Testis (tissue), 3 donors: ENCODE measurements around the gene SPATA3. TPM values are rescaled to one million over a fixed set of nuclear protein-coding genes. Genes with fewer than 3 reads are reported as not detected.

Experiments
- DNase-seq: peaks from one replicate; pipeline ENCODE4 v3.0.0-alpha.2; 2019
- H3K27ac ChIP-seq, 2 donors: fragments of 200-600 bp; sonication (generic); one replicate each; pipeline ENCODE4 v1.5.1; 2019
- H3K27me3 ChIP-seq: fragments of 200-600 bp; sonication (generic); one replicate; pipeline ENCODE4 v1.5.1; 2019
- H3K36me3 ChIP-seq: fragments of 200-600 bp; sonication (generic); one replicate; pipeline ENCODE4 v1.5.1; 2017; ENCODE audit warnings: low read depth; ENCODE audit errors: missing control alignments
- H3K4me1 ChIP-seq: fragments of 200-600 bp; sonication (generic); one replicate; pipeline ENCODE4 v1.5.1; 2019
- H3K4me3 ChIP-seq, 2 donors: fragments of 200-600 bp; sonication (generic); one replicate each; pipeline ENCODE4 v1.5.1; 2017 to 2019
- H3K9me3 ChIP-seq: fragments of 200-600 bp; sonication (generic); one replicate; pipeline ENCODE4 v1.5.1; 2017
- POLR2A ChIP-seq: fragments of 450-650 bp; IDR thresholded peaks from one replicate; pipeline ENCODE4 v1.6.1; 2017; ENCODE audit warnings: antibody characterized with exemption, mild to moderate bottlenecking, moderate library complexity
- WGBS, 2 donors: methylation state at CpG; one replicate each; pipeline ENCODE4 v1.1.5; 2018; 5-methylcytosine and 5-hydroxymethylcytosine counted together
- intact Hi-C: fragments of 100-400 bp; cut with DNase I; formaldehyde crosslinking; loops from one replicate; pipeline ENCODE4 v1.15.1; 2023; ENCODE audit warnings: low total_unique reads
- polyA plus RNA-seq: library from polyadenylated mRNA; stranded (reverse); fragments of 350-450 nt; fragmentation: Illumina TruSeq; extraction: RNeasy Lipid Tissue Mini Kit (QIAGEN cat#74804); gene quantifications from one replicate; pipeline ENCODE4 v1.2.3, GENCODE V29; 2014; ENCODE audit warnings: low read depth, low replicate concordance; ENCODE audit not compliant: insufficient read depth
- total RNA-seq, 2 donors: library from RNA; depleted of rRNA; stranded (reverse); fragments of >200 nt; gene quantifications; one replicate each; pipeline ENCODE4 v1.2.3, GENCODE V29; 2016
- TF ChIP-seq, protein P1 (sequence below), 3 experiments: fragments of 450-650 bp in 2 of 3; fragments of 200-600 bp in 1 of 3; sonication (generic) in 1 of 3; IDR thresholded peaks; one replicate each; pipeline ENCODE4 v1.5.1; 2016 to 2019; ENCODE audit warnings: antibody characterized with exemption in 3 of 3, mild to moderate bottlenecking in 2 of 3, moderate library complexity in 1 of 3

SPATA3 gene
- total and polyA plus RNA-seq, 3 donors from 2014 or later: 18.6 to 211 (median 127) TPM

DNA sequence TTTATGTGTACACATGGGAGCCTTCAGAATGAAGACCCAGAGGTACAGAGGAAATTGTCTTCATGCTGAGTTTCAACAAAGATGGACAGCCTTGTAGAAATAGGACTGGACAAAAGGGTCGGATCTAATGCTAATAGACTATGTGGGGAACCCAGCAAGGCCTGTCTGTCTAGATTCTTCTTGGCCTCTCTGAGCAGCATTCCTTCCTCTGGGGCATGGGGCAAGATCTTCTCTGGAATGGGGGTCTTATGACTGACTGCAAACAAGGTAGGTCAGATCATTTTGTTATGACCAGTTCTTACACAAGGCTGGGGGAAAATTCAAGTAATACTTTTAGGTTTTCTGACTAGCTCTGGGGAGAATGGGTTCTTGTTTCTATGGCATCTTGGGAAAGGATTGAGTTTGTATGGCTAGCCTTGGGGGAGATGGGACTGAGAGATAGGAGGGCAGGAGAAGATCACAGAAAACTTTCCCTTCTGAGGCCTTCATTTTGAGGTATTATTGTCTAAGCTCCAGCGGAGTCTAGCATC, 14.3 kb downstream of the SPATA3 start:
- WGBS, 2 donors: 61 to 64% methylated on average over 2 of the region's 2 CpGs
- H3K27me3 ChIP-seq: no peaks in the 10 kb centered on the region
- no peaks in the 10 kb centered on the region for H3K36me3 ChIP-seq
- no peak overlapping the region for H3K27ac ChIP-seq
- intact Hi-C loops: no loop called here
- TF ChIP-seq POLR2A: no peak
- TF ChIP-seq, protein P1, sequence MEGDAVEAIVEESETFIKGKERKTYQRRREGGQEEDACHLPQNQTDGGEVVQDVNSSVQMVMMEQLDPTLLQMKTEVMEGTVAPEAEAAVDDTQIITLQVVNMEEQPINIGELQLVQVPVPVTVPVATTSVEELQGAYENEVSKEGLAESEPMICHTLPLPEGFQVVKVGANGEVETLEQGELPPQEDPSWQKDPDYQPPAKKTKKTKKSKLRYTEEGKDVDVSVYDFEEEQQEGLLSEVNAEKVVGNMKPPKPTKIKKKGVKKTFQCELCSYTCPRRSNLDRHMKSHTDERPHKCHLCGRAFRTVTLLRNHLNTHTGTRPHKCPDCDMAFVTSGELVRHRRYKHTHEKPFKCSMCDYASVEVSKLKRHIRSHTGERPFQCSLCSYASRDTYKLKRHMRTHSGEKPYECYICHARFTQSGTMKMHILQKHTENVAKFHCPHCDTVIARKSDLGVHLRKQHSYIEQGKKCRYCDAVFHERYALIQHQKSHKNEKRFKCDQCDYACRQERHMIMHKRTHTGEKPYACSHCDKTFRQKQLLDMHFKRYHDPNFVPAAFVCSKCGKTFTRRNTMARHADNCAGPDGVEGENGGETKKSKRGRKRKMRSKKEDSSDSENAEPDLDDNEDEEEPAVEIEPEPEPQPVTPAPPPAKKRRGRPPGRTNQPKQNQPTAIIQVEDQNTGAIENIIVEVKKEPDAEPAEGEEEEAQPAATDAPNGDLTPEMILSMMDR (IDR thresholded peaks at IDR 0.05): no peak
- H3K4me1 ChIP-seq: no peaks in the 10 kb centered on the region
- no peaks in the 10 kb centered on the region for H3K9me3 ChIP-seq
- no peak overlapping the region for H3K4me3 ChIP-seq
- no peak for DNase-seq

DNA sequence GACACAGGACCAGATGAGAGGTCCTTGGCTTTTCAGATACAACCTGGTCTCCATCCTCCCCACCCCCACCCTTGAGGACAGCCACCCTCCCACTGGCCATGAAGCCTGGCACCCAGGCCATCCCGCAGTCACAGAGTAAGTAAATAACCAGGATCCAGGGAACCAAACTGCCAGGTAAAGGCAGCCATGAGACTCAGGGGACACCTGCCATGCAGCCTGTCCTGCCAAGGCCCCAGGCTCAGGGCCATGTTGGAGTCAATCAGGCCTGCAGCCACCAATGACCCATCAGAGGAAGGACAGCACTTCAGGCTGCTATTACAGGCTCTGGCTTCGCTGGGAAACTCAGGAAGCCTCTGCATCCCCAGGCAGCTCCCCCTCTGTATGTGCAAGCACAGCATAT, 15.6 kb downstream of the SPATA3 start:
- Histone ChIP-seq H3K36me3 (no peaks in the 10 kb centered on the region), H3K27me3 (no peaks in the 10 kb centered on the region), H3K4me3 (no peak overlapping the region), H3K27ac (no peak overlapping the region), H3K4me1 (no peaks in the 10 kb centered on the region), H3K9me3 (no peaks in the 10 kb centered on the region)
- 0 to 58% methylated on average over 1 to 2 of the region's 2 CpGs for WGBS, 2 donors
- no peak for TF ChIP-seq POLR2A
- TF ChIP-seq, protein P1 (IDR thresholded peaks at IDR 0.05): no peak
- intact Hi-C loops: no loop called here
- no peak for DNase-seq

DNA sequence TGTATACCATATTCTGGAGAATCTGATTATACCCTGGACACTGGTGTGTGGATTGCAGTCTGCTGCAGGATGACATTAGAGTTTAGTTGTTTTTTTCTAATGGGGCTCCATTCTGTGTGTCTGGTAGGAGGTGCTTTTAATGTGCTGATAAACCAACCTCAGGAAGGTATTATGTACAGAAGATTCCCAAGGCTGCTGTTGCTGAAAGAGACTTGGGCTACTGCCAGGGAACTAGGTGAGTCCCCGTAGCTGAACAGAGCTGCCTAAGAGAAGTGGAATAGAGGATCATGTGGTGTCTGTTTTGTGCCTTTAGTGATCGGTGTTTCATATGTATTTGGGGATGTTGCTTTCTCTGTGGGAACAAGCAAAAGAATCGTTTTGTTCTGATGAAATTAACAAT, 16.5 kb downstream of the SPATA3 start:
- Histone ChIP-seq H3K27ac (no peak overlapping the region), H3K9me3 (no peaks in the 10 kb centered on the region), H3K4me3 (no peak overlapping the region), H3K27me3 (no peaks in the 10 kb centered on the region), H3K4me1 (no peaks in the 10 kb centered on the region), H3K36me3 (no peaks in the 10 kb centered on the region)
- intact Hi-C loops: no loop called here
- 57 to 64% methylated on average over 3 of the region's 3 CpGs for WGBS, 2 donors
- TF ChIP-seq, protein P1 (IDR thresholded peaks at IDR 0.05): no peak
- TF ChIP-seq POLR2A: no peak
- DNase-seq: no peak

DNA sequence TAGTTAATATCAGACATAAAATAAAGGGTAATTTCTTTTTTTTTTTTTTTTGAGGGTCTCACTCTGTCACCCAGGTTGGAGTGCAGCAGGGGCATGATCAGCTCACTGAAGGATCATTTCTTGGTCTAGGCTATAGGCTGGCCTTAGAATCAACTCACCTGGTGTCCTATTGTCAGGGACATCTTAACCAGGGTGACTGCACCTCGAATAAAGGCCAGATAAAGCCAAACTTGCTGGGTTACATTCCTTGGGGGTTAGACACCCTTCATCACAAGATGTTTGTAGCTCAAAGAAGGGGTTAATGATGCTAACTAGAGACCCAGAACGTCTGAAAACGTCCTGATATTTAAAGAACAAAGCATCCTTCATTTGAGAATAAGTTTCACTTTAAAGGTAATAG, 17.9 kb downstream of the SPATA3 start:
- TF ChIP-seq POLR2A: no peak
- TF ChIP-seq, protein P1 (IDR thresholded peaks at IDR 0.05): no peak
- intact Hi-C loops: no loop called here
- Histone ChIP-seq H3K4me1 (no peaks in the 10 kb centered on the region), H3K36me3 (no peaks in the 10 kb centered on the region), H3K27me3 (no peaks in the 10 kb centered on the region), H3K9me3 (no peaks in the 10 kb centered on the region), H3K27ac (no peak overlapping the region), H3K4me3 (no peak overlapping the region)
- 41 to 45% methylated on average over 3 of the region's 3 CpGs for WGBS, 2 donors
- no peak for DNase-seq

DNA sequence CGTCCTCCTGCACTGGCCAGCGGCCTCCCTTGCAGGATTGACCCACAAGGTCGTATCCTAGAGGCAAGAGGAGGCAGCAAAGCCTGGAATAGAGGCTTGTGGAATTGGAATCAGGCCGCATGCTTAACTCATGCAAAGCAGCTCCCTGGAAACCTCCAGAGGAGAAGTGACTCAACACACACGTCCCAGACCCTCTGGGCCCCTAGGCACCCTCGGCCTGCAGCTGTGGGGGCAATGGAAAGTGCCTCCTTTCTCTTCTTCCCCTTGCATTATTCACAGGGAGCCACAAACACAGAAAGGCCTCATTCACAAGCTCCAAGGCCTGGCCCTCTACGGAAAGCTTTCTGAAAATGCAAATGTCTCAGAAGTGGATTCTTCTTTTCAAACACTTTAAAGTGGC, 19.6 kb downstream of the SPATA3 start:
- Histone ChIP-seq H3K27ac (no peak overlapping the region), H3K36me3 (no peaks in the 10 kb centered on the region), H3K4me3 (no peak overlapping the region), H3K27me3 (no peaks in the 10 kb centered on the region), H3K9me3 (no peaks in the 10 kb centered on the region), H3K4me1 (no peaks in the 10 kb centered on the region)
- no peak for DNase-seq
- TF ChIP-seq, protein P1 (IDR thresholded peaks at IDR 0.05): no peak
- no peak for TF ChIP-seq POLR2A
- 81 to 88% methylated on average over 4 to 7 of the region's 7 CpGs for WGBS, 2 donors
- intact Hi-C loops: no loop called here
